GF-D8 (cell line): ENCODE results near the gene HBD.

Source experiments
- DNase-seq: peaks from one replicate; lab custom pipeline; 2025; lab: John Stamatoyannopoulos, UW

Gene HBD

GRCh38 chr11:5232176-5232575 is 2.1 kb downstream of the HBD start:
- no peak for DNase-seq

GRCh38 chr11:5231111-5231510 is 3.2 kb downstream of the HBD start:
- no peak for DNase-seq

- DNase-seq, result no peak
These were observed 4.0 kb downstream of the HBD start for GRCh38 chr11:5230266-5230665.

- DNase-seq, result no peak
These were observed 4.5 kb downstream of the HBD start for GRCh38 chr11:5229796-5230195.

GRCh38 chr11:5229356-5229755 is 4.9 kb downstream of the HBD start:
- no peak for DNase-seq

- no peak for DNase-seq
These were observed 6.2 kb downstream of the HBD start for GRCh38 chr11:5228124-5228523.

GRCh38 chr11:5227681-5228080 is 6.6 kb downstream of the HBD start:
- no peak for DNase-seq

- DNase-seq, result no peak
These were observed 7.5 kb downstream of the HBD start, which contains the start of gene HBB for GRCh38 chr11:5226732-5227310. HBB (minus strand) TSS chr11:5227071; CDS start chr11:5227021, 50 bp downstream.

GRCh38 chr11:5225480-5225871 is 8.8 kb downstream of the HBD start:
- DNase-seq, result no peak

GRCh38 chr11:5224538-5225479 is 9.5 kb downstream of the HBD start:
- DNase-seq, result no peak

GRCh38 chr11:5223686-5224085 is 10.6 kb downstream of the HBD start:
- DNase-seq, result no peak

- DNase-seq, result no peak
These were observed 11.1 kb downstream of the HBD start for GRCh38 chr11:5223146-5223545.

- no peak for DNase-seq
These were observed 23.9 kb downstream of the HBD start for GRCh38 chr11:5210376-5210885.

GRCh38 chr11:5204787-5205186 is 29.5 kb downstream of the HBD start:
- DNase-seq, result no peak

GRCh38 chr11:5203366-5203765 is 30.9 kb downstream of the HBD start:
- no peak for DNase-seq

GRCh38 chr11:5200582-5200981 is 33.7 kb downstream of the HBD start, which contains the start of gene OR51V1:
OR51V1 (minus strand) TSS chr11:5200682; CDS start chr11:5200682, 0 bp downstream.
- no peak for DNase-seq

GRCh38 chr11:5198285-5198684 is 36.0 kb downstream of the HBD start:
- no peak for DNase-seq

GRCh38 chr11:5197536-5197935 is 36.7 kb downstream of the HBD start:
- no peak for DNase-seq

- DNase-seq, result no peak
These were observed 37.6 kb downstream of the HBD start for GRCh38 chr11:5196731-5197130.

- no peak for DNase-seq
These were observed 38.2 kb downstream of the HBD start for GRCh38 chr11:5196067-5196466.

GRCh38 chr11:5192738-5193137 is 41.5 kb downstream of the HBD start:
- DNase-seq, result no peak

- DNase-seq, result no peak
These were observed 46.1 kb downstream of the HBD start for GRCh38 chr11:5188201-5188600.
